GM19372 (cell line): Measurements from ENCODE around the gene PTPRG.

Experiments used
- ATAC-seq: cut with Tn5 transposase; IDR thresholded peaks from one replicate; pipeline ENCODE4 v1.9.1; 2021; ENCODE audit warnings: mild to moderate bottlenecking, low read depth, moderate library complexity; ENCODE audit not compliant: unreplicated experiment

Gene PTPRG

DNA sequence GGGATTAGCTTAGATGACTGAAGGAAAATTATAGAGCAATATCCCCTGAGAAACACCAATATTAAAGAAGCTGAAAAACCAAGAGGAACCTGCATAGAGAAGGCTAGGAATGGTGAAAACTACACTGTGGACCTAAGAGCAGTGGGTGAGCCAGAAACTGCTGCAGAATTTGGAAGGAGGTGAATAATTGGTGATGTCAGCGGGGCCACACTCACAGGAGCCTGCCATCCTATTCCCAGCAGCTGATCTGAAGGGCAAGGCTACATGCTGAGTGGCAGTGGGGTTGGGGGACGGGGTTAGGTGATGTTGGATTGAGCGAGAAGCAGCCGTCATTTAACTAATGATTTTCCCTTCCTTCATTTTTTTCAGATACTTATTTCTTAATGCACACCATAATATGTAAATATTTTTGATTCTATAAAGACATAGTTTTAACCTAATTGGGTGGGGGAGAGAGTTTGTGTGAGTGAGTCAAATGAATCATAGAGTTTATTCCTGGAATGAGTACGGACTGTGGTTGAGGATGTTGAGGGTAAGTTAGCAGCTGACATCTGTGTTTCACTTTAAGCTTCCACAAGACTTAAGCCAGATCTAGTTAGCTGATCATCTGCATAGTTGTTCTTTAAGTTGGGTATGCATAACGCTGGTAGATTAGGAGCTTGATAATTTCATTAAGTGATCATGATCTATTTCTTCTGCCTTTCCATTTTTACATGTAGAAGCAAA lies 222.8 kb downstream of the PTPRG start:
- no peak for ATAC-seq

DNA sequence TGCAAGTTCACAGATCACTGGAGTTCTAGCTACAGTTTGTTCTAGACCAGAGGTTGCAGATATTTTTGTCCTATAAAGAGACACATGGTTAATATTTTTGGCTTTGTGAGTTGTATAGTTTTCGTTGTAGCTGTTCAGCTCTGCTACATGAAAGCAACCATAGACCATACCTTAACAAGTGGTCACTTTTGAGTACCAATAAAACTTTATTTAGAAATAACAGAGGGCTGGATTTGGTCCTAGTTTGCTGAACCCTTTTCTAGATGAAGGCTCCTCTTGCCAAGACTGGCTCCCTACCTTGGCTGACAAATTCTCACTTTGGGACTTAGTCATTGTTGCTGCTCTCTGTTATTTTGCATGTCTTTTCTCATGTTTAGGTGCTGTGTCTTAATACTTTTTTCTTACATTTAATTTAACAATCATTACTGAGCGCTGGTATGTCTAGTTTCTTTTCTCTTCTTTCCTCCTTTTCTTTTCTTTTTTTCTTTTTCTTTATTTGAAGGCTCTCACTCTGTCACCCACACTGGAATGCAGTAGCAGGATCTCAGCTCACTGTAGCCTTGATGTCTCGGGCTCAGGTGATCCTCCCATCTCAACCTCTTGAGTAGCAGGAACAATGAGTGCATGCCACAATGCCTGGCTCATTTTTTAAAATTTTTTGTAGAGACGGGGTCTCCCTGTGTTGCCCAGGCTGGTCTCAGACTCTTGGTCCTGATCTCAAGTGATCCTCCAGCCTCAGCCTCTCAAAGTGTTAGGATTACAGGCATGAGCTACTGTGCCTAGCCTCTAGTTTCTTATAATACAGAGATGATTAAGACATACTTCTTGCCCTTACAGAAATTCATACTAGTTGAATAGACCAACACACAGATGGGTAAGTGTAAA lies 227.5 kb downstream of the PTPRG start:
- ATAC-seq, result no peak

DNA sequence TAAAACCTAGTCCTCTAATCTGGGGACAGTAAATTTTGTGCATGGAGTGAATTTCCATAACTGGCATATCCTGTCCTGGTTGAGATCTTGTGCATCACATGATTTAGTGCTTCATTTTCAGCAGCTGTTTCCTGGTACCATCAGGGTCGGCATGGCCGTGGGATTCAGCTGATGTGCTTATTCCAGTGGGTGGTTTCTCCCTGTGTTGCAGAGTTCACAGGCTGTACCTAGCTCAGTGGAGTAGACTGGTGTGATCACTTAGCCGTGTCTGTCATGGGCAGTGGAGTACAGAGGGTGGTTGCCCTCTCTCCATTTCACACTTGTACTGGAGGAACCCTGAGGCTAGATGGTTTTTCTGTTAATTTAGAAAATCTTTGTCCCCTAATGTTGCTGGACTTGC lies 228.5 kb downstream of the PTPRG start:
- ATAC-seq, result no peak

DNA sequence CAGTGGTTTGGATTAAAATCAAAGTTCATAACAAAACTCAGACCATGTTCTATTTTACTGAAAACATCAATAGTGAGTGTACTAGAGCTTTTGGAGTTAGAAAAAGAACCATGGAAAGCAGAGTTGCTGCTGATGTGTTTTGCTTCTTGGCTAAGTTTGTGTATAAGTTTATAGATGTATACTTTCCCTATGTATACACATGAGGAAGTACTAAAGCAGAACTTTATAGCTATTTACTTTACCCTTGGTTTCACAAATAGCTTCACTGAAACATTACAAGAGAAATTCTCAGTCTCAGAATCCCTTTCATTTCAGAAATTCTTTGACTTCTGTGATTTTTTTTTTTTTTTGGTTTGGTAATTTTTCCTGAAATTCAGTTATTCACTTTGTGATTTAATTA lies 229.0 kb downstream of the PTPRG start:
- ATAC-seq, result no peak

DNA sequence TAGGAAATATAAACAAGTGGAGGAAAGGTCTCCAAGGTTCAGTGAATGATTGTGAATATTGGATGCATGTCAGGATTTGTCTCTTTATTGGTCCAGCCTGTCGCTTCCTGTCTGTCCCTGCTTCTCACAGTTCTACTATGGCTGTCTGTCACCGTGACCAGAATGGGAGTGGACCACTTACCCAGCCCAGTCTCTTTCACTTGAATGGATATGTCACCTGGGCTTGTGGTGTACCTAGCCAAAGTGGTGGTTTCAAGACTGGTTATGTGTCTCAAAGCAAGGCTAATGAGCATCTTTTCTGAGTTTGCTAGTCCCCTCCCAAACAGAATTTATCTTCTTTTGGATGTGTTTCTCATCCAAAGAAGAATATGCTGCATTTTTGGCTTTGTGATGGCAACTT lies 231.7 kb downstream of the PTPRG start:
- no peak for ATAC-seq

DNA sequence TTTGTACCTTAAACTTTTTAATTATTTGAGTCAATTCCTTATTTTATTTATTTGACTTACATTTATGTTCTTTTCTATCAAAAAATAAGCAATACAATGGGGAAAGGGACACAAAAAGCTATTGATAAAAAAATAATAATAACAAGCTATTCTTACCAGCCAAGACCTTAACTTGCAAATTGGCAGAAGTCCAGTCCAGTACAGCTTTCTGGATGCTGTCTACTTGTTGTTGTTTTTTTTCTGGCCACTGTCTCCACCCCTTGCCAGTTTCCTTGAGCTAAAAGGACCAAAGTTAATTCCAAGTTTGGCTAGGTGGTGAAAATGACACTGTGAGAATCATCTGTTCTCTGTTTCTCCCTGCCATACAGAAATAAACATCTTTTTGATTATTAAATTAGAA lies 232.2 kb downstream of the PTPRG start:
- no peak for ATAC-seq

DNA sequence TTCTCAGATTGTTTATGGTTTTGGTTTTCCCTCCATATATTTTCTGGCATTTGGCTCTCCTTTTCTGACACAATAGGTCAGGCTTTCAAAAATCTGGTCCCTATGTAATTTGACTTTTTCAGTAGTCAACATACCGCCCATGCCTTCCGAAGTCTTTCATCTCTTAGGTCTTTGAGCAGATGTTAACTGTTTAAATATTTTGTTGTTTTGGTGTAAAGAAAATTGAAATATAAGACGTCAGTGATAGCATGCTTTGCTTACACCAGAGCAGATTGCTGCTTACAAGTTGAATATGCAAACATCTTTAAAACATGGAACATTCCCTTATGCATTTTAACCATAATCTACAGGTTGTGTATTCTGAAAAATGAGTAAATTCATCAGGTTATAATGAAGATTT lies 233.0 kb downstream of the PTPRG start:
- ATAC-seq, result no peak

DNA sequence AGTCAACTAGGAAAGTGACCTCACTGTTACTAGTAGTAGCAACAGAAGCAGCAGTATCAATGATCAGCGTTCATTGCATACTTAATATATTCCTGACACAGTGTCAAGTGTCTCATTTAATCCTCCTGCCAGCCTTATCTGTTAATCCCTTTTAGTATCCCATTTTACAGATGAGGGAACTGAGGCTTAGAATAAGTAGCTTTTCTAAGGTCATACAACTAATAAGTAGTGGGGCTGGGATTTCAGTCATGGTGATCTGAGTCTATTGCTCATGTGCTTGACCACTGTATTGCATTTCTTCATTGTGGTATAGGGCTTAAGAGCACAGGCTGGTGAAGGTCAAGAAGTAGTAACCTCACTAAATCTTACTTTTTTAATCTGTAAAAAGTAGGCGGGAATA lies 233.6 kb downstream of the PTPRG start:
- ATAC-seq, result no peak

DNA sequence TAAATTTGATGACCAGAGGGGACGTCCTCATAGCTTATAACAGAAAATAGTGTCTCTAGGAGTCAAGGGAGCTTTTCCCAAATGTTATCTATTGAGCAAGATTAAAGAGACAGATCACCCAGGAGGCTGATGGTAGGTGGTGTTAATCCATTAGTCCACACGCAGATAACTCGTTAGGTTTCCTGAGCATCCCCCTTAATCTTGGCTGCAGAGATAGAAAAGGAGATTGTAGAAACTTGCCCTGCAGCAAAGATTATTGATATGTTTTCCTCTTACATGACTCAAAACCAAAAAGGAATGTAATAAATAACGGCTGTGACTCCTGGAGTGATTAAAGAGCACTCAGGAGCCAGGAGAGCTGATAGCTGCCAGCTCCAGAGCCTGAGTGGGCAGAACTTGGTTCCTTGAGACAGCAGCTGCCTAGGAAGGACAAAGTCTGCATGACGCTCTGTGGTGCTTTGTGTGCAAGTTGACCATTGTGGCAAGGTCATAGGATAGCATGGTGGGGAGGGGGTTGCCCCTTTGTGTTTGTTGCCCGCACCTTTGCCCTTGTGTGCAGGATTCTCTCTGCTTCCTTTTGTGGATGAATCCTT lies 234.8 kb downstream of the PTPRG start:
- no peak for ATAC-seq

DNA sequence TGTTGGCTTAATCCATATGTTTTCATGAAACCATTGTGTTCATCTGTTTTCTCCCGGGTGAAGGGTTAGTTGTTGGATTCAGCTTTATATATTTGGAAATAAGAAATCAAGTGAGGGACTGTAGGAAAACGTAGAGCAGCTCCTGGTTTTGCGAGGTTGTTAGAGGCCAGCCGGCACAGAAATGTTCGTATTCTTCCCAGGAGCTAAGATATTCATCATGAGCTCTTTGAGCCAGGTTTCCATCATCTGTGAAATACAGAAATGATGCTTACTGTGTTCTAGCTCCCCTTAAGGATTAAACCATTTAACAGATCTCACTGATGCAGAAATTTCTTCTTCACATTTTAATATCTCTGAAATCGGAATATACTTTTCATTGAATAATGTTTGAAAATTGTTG lies 235.5 kb downstream of the PTPRG start:
- ATAC-seq, result no peak

DNA sequence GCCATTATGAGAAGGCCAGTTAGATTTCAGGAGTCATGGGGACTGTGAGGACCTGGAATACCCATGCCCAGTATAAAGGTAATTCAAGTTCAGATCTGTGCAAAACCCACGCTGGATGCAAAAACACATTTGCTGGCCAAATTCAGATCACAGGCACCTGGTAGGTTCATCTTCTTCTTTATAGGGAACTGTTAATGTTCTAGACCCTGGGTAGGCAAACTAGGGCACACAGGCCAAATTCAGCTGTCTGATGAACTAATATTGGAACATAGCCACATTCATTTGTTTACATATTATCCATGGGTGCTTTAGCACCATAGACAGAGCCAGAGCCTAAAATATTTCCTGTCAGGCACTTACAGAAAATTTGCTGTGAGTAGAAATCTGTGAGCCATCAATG lies 241.4 kb downstream of the PTPRG start:
- ATAC-seq, result no peak

DNA sequence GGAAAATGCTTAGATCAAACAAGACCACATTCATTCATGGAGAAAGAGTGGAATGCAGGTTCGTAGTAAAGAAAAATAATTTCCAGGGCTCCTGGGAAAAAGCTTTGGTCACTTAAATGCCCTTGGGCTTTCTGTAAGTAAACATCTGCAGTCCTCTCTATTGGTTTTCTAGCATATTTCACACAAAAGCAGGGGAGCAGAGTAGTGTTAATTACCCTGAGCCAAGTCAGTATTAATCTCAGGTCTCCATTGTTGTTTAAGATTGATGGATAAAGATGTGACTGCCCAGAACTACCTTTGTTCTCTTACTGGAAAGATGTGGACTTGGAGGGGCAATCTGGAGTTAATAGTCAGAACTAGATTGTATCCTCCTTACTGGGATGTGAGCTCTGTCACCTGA lies 242.6 kb downstream of the PTPRG start:
- no peak for ATAC-seq

DNA sequence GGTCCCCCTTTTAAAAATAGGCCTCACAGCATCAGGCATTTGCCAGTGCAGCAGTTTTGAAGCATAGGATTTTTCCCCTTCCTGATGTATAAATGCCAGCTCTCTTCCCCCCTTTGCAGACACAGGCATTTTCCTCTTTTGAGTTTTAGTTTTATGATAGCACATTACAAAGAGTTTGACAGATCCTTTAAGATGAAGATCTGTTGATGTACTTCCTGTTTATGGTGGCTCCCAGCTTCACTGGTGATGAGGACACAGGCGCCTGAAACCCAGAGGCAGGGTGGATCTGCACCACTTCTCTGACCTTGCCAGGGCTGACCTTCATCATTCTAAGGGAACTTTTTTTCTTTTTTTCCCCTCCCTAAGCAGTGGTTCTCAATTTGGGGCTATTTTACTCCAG lies 243.4 kb downstream of the PTPRG start:
- no peak for ATAC-seq

DNA sequence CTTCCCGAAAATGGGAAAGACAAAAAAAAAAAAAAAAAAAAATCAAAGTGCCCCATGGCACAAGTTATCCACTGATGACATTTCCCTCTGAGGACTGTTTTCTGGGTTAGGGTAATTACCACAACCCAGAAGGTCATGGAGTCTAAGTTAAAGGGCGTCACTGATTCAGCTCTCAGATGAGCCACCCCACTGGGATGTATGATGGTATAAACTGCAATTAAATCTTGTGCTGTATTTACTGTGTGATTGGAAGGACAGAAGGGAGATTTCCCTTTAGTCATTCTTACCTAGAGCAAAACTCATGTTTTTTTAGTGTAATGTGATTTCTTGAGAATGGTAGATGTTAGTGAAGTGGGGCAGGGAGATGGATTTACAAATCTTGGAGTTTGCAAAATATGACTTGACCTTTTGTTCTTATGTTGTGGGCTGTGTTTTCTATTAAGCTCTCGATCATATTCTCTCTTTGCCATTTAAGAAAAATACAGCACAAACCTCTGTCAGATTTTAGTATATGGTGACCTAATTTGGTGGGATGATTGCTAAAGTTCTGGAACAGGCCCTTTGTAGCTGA lies 244.2 kb downstream of the PTPRG start:
- ATAC-seq, result no peak

DNA sequence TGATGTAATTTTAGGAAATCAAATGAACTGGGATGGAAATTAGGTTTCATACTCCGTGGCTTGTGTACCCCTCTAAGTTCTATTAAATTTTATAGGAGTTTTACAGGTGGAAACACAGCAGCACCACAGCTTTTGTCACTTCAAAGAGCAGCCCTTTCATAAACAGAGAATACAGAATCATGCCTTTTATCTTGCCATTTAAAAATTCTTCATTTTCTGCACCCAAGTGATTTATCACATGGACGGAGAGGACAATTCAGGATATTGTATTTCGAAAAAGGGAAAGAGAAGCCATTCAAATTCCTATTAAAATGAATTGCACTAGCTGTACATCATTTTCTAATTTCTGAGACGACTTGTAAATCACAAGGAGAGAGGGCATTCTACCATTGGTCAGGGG lies 245.4 kb downstream of the PTPRG start:
- ATAC-seq, result no peak

DNA sequence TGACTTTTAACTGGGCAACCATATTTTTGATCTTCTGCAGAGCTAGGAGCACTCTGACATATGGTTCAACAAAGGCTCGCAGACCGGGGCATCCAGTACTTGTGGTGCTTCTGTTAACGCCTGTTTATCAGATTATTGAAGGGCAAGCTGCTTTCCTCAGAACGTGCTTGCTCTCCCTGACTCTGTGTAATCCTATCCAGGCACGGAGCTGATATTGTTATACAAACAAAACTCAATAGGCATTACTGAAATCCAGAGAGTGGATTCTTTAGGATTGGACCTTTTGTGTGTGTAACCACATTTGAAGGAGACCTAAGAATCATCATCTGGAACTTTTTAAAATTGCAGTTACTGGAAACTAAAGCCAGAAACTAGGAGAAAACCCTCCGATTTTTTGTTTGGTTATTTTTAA lies 246.5 kb downstream of the PTPRG start:
- no peak for ATAC-seq

DNA sequence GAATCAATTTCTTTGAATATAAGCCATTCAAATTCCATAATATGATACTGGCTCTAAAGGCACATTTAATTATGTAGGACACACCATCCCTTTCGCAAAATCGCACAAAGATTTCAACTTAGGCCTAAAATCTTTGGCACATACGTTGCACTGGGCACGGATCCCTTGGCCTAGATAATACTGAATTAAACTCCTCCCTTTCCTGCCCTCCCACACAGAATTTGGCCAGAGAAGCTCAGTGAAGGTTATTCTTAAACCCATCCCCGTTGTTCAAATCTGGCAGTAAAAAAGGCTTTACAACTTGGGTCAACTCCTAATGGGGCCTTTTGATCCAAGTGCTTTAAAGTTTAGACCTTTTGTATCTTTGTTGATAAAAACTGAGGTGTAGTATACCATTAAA lies 247.2 kb downstream of the PTPRG start:
- ATAC-seq, result no peak

DNA sequence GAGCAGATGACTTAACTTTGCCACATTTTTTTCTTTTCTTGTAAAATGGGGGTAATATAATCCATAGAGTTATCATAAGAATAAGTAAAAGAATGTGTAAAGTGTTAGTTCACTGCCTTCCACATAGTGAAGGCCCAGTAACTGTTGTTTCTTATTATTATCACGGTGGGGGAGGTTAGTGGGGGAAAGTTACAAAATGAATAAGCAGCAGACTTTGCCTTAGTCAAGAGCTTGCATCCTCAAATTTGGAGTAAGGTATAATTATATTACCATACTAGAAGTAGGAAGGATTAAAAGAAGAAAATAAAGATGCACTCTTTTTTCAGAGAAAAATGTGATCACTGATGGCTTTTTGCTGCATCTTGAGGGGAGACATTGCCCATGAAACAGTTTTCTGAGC lies 247.6 kb downstream of the PTPRG start:
- ATAC-seq, result no peak

DNA sequence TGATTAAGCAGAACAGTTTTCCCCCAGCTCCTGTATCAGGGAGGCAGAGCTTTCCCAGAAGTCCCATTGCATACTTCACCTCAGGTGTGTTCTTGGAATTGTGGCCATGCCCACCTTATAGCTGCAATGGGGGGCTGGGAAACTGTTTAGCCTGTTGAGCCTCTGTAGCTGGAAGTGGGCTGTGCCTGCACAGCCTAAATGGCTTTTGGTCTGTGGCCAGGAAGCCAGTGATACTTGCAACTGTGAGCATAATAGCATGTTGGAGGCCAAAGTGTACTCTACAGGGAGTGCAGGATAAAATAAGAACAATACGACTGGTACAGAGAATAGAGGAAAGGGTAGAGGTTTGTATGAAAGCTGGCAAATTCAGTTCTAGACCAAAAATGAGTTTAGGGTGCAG lies 248.5 kb downstream of the PTPRG start:
- ATAC-seq, result no peak

DNA sequence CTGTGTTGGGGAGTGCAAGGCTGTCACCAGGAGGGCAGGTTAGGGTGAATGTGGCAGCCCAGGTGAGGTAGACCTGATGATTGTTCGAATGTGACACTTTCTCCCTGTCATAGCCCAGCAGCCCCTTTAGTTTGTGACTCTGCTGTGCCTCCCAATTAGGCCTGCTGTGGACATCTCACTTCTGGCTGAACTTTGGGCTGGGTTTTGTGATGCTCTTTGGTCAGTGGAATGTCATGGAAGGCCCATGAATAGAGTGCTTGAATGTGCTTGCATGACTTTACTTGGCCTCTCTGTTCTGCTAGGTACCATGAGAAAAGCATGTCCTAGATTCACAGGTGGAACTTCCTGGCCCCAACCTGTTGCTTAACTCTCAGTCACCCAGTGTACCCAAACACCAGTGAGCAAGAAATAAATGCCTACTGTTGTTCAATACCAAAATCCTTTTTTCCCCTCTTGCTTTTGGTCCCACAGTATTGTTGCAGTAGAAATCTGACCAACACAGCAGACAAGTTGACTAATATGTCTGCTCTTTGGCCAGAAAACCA lies 249.7 kb downstream of the PTPRG start:
- no peak for ATAC-seq

DNA sequence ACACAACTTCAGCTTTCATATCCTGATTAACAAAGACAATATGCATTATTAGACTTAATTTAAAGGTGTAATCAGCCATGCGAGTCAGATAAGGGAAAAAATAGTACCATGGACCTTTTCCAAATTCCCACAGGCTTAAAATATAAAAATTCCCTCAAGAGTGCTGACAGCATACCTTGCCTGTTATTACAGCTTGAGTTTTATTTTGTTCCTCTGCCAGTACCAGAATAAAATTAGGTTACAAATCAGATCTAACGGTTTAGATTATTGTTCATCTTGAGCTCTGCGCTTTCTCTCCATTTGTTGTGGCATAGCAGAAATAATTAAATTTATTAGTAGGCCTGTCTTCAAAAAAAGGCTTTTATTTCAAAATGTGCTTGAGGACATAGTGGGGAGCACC lies 250.3 kb downstream of the PTPRG start:
- no peak for ATAC-seq
